ENCODE results near the gene EYS.

- TF ChIP-seq CTCF (conservative IDR thresholded peaks at IDR 0.05) (no peak), ZFX (IDR thresholded peaks at IDR 0.05) (no peak)
Measured at GRCh38 chr6:64985726-64986125, 721.3 kb downstream of the EYS start.

Data from C4-2B (cell line).